Testis (tissue), 3 donors: ENCODE data around the gene SGIP1. TPM values are rescaled to one million over a fixed set of nuclear protein-coding genes. Genes with fewer than 3 reads are reported as not detected.

Experiments used
- DNase-seq: peaks from one replicate; pipeline ENCODE4 v3.0.0-alpha.2; 2019
- H3K27ac ChIP-seq, 2 donors: fragments of 200-600 bp; sonication (generic); one replicate each; pipeline ENCODE4 v1.5.1; 2019
- H3K27me3 ChIP-seq: fragments of 200-600 bp; sonication (generic); one replicate; pipeline ENCODE4 v1.5.1; 2019
- H3K36me3 ChIP-seq: fragments of 200-600 bp; sonication (generic); one replicate; pipeline ENCODE4 v1.5.1; 2017; ENCODE audit warnings: low read depth; ENCODE audit errors: missing control alignments
- H3K4me1 ChIP-seq: fragments of 200-600 bp; sonication (generic); one replicate; pipeline ENCODE4 v1.5.1; 2019
- H3K4me3 ChIP-seq, 2 donors: fragments of 200-600 bp; sonication (generic); one replicate each; pipeline ENCODE4 v1.5.1; 2017 to 2019
- H3K9me3 ChIP-seq: fragments of 200-600 bp; sonication (generic); one replicate; pipeline ENCODE4 v1.5.1; 2017
- POLR2A ChIP-seq: fragments of 450-650 bp; IDR thresholded peaks from one replicate; pipeline ENCODE4 v1.6.1; 2017; ENCODE audit warnings: antibody characterized with exemption, mild to moderate bottlenecking, moderate library complexity
- WGBS, 2 donors: methylation state at CpG; one replicate each; pipeline ENCODE4 v1.1.5; 2018; 5-methylcytosine and 5-hydroxymethylcytosine counted together
- intact Hi-C: fragments of 100-400 bp; cut with DNase I; formaldehyde crosslinking; loops from one replicate; pipeline ENCODE4 v1.15.1; 2023; ENCODE audit warnings: low total_unique reads
- polyA plus RNA-seq: library from polyadenylated mRNA; stranded (reverse); fragments of 350-450 nt; fragmentation: Illumina TruSeq; extraction: RNeasy Lipid Tissue Mini Kit (QIAGEN cat#74804); gene quantifications from one replicate; pipeline ENCODE4 v1.2.3, GENCODE V29; 2014; ENCODE audit warnings: low read depth, low replicate concordance; ENCODE audit not compliant: insufficient read depth
- total RNA-seq, 2 donors: library from RNA; depleted of rRNA; stranded (reverse); fragments of >200 nt; gene quantifications; one replicate each; pipeline ENCODE4 v1.2.3, GENCODE V29; 2016
- TF ChIP-seq, protein P1 (sequence below), 3 experiments: fragments of 450-650 bp in 2 of 3; fragments of 200-600 bp in 1 of 3; sonication (generic) in 1 of 3; IDR thresholded peaks; one replicate each; pipeline ENCODE4 v1.5.1; 2016 to 2019; ENCODE audit warnings: antibody characterized with exemption in 3 of 3, mild to moderate bottlenecking in 2 of 3, moderate library complexity in 1 of 3

SGIP1 gene
- total and polyA plus RNA-seq, 3 donors from 2014 or later: 11.7 to 67.9 (median 48.1) TPM

- DNase-seq: no peak
- intact Hi-C loops: no loop called here
- WGBS, 2 donors: 100% methylated on average over 1 of the region's 1 CpG
- H3K27me3 ChIP-seq: no peaks in the 10 kb centered on the region
- TF ChIP-seq, protein P1, sequence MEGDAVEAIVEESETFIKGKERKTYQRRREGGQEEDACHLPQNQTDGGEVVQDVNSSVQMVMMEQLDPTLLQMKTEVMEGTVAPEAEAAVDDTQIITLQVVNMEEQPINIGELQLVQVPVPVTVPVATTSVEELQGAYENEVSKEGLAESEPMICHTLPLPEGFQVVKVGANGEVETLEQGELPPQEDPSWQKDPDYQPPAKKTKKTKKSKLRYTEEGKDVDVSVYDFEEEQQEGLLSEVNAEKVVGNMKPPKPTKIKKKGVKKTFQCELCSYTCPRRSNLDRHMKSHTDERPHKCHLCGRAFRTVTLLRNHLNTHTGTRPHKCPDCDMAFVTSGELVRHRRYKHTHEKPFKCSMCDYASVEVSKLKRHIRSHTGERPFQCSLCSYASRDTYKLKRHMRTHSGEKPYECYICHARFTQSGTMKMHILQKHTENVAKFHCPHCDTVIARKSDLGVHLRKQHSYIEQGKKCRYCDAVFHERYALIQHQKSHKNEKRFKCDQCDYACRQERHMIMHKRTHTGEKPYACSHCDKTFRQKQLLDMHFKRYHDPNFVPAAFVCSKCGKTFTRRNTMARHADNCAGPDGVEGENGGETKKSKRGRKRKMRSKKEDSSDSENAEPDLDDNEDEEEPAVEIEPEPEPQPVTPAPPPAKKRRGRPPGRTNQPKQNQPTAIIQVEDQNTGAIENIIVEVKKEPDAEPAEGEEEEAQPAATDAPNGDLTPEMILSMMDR (IDR thresholded peaks at IDR 0.05): no peak
- TF ChIP-seq POLR2A: no peak
- H3K9me3 ChIP-seq: no peaks in the 10 kb centered on the region
- H3K36me3 ChIP-seq: no peaks in the 10 kb centered on the region
- H3K4me1 ChIP-seq: peaks cover under 1% of the 10 kb centered on the region
- no peak overlapping the region for H3K27ac ChIP-seq
- H3K4me3 ChIP-seq: no peak overlapping the region
Observed at GRCh38 chr1:66550243-66550642, 16.3 kb downstream of the SGIP1 start.

- no peak for DNase-seq
- H3K4me3 ChIP-seq: no peak overlapping the region
- no peaks in the 10 kb centered on the region for H3K9me3 ChIP-seq
- H3K27me3 ChIP-seq: no peaks in the 10 kb centered on the region
- no peaks in the 10 kb centered on the region for H3K36me3 ChIP-seq
- WGBS, 2 donors: 91 to 100% methylated on average over 1 of the region's 1 CpG
- H3K4me1 ChIP-seq: no peaks in the 10 kb centered on the region
- no peak for TF ChIP-seq POLR2A
- intact Hi-C loops: no loop called here
- H3K27ac ChIP-seq: no peak overlapping the region
Observed at GRCh38 chr1:66552287-66552686, 18.3 kb downstream of the SGIP1 start.

GRCh38 chr1:66552829-66553228 lies 18.9 kb downstream of the SGIP1 start:
- no peak for DNase-seq
- Histone ChIP-seq H3K36me3 (no peaks in the 10 kb centered on the region), H3K27ac (no peak overlapping the region), H3K27me3 (no peaks in the 10 kb centered on the region), H3K4me1 (no peaks in the 10 kb centered on the region), H3K4me3 (no peak overlapping the region), H3K9me3 (no peaks in the 10 kb centered on the region)
- intact Hi-C loops: no loop called here
- TF ChIP-seq, protein P1 (IDR thresholded peaks at IDR 0.05): no peak
- TF ChIP-seq POLR2A: no peak
- 47 to 58% methylated on average over 5 of the region's 5 CpGs for WGBS, 2 donors

GRCh38 chr1:66553846-66554245 lies 19.9 kb downstream of the SGIP1 start:
- TF ChIP-seq, protein P1 (IDR thresholded peaks at IDR 0.05): no peak
- no peak for TF ChIP-seq POLR2A
- Histone ChIP-seq H3K4me3 (no peak overlapping the region), H3K27me3 (no peaks in the 10 kb centered on the region), H3K36me3 (no peaks in the 10 kb centered on the region), H3K9me3 (no peaks in the 10 kb centered on the region), H3K27ac (no peak overlapping the region), H3K4me1 (no peaks in the 10 kb centered on the region)
- WGBS, 2 donors: 68 to 82% methylated on average over 1 of the region's 1 CpG
- intact Hi-C loops: no loop called here
- peak; percentile 63 for DNase-seq

GRCh38 chr1:66556161-66556611 lies 22.2 kb downstream of the SGIP1 start:
- no peak for TF ChIP-seq POLR2A
- TF ChIP-seq, protein P1 (IDR thresholded peaks at IDR 0.05): no peak
- intact Hi-C loops: no loop called here
- no peak overlapping the region for H3K4me3 ChIP-seq
- no peaks in the 10 kb centered on the region for H3K36me3 ChIP-seq
- DNase-seq: no peak
- H3K9me3 ChIP-seq: no peaks in the 10 kb centered on the region
- H3K4me1 ChIP-seq: no peaks in the 10 kb centered on the region
- H3K27me3 ChIP-seq: no peaks in the 10 kb centered on the region
- 75% methylated on average over 7 of the region's 7 CpGs for WGBS, 2 donors
- H3K27ac ChIP-seq: no peak overlapping the region
